Measurements from ENCODE around the gene YEATS4.

Gene YEATS4

DNA sequence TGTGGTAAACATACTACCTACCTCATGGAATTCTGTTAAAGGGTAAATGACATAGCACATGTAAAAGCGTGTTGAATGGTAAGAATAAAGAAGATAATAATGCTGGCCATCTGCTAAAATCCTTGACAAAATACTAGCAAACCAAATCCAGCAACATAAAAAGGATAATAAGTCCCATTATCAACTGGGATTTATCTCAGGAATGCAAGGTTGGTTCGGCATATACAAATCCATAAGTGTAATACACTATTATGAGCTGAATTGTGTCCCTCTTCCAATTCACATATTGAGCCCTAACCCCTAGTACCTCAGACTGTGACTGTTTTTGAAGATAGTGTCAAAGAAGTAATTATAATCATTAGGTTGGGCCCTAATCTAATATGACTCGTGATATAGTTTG lies 37.4 kb downstream of the YEATS4 start:
- DNase-seq, result no peak

DNA sequence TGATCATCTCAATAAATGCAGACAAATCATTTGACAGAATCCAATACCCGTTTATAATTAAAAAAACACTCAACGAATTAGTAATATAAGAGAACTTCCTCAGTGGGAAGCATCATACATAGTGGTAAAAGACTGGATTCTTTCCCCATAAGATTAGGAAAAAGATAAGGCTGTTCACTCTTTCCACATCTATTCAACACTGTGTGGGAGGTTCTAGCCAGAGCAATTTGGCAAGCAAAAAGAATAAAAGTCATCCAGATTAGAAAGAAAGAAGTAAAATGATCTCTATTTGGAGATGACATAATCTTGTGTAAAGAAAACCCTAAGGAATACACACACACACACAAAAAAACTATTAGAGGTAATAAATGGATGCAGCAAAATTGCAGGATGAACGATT lies 38.4 kb downstream of the YEATS4 start:
- no peak for DNase-seq

DNA sequence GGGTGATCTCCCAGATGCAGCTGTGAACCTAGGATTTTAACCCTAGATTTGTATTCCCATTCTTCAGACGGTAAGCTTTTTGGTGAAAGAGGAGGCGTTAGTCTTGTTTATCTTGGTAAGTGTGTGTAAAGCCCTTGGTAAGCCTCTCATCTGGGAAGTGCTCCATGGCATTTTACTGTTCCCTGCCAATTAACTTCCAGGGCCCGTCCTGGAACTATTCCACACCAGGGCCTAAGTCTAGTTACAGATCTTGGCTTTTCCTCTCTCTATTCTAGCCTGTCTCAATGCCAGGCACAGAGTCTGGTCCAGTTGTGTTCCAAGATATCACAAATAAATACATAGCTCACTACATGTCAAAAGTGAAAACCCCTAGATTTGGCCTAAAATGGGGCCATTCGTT lies 42.4 kb downstream of the YEATS4 start:
- no peak for DNase-seq

DNA sequence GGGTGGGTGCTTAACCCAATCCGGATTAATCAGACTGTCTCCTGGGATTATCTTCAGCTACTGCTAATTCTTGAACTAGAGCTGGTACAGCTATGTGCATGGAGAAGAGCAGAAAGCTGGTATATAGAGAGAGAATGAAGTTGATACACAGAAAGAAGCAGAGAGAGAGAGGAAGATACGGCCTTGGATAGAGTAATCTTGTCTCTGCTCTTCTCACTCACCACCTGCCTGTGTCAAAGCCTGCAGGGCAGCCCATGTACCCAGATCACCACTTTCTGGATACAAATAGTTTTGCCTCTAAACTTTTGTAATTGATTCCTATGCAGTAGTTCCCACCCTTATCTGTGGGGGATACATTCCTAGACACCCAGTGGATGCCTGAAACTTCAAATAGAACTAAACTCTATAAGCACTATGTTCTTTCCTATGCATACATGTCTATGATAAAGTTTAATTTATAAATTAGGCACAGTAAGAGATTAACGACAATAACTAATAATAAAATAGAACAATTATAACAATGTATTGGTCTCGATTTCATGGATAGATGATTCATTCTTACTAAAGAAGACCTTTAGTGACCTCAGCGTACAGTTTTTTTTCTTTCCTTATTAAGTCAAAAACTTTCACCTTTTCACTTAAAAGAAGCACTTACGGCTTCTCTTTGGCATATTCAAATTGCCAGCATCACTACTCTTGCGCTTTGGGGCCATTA lies 45.5 kb downstream of the YEATS4 start:
- DNase-seq, result no peak

DNA sequence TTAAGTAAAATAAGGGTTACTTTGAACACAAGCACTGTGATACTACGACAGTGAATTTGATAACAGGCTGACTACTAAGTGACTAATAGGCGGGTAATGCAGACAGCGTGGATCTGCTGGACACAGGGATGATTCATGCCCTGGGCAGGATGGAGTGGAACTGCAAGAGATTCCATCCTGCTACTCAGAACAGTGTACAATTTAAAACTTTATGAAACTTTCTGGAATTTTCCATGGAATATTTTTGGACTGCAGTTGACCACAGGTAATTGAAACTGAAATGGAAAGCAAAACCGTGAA lies 46.0 kb downstream of the YEATS4 start:
- DNase-seq, result no peak

DNA sequence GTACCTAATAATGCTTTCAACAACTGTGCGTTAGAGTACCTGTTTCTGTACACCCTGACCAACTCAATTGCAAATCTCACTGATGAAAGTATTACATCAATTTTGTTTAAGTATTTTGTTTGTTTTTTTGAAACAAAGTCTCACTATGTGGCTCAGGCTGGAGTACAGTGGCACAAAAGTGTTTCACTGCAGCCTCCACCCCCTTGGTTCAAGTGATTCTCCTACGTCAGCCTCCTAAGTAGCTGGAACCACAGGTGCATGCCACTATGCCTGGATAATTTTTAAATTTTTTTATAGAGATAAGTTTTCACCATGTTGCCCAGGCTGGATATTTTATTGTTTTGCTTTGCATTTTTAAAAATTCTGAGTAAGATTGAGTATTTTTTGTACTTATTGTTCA lies 46.7 kb downstream of the YEATS4 start:
- no peak for DNase-seq

DNA sequence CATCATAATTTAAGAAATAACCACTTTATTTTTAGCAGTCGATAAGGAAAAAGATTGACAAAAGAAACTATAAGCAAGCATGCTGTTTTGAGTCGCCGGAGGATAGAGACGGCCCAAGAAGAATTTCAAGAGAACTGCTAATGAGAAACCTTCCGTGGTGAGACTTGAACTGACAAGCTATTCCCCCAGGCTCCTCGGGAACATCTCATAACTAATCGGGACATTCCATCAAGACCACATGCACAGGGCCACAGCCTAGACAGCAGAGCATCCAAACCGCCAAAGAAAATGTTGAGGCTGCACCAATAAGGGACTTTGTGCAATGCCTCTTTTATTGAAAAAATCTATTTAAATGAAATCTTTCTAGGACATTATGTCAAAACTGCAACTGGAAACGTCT lies 51.0 kb downstream of the YEATS4 start:
- DNase-seq, result no peak

DNA sequence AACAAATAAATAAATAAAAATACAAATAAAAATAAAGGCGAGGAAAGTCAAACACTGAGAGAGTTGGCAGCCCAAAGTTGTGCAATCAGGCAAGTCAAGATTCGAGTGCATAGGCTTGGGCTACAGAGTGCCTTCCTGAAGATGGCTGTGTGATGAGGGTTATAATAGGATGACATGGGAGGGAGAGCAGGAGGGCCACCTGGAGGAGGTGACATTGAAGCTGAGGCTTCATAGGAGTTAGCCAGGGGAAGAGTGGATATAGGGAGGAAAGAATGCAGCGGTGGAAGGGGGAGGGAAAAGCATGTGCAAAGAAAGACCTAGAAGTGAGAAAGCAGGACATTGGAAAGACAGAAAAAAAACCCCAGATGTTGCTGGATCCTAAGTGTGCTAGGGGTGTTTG lies 53.1 kb downstream of the YEATS4 start:
- no peak for DNase-seq

DNA sequence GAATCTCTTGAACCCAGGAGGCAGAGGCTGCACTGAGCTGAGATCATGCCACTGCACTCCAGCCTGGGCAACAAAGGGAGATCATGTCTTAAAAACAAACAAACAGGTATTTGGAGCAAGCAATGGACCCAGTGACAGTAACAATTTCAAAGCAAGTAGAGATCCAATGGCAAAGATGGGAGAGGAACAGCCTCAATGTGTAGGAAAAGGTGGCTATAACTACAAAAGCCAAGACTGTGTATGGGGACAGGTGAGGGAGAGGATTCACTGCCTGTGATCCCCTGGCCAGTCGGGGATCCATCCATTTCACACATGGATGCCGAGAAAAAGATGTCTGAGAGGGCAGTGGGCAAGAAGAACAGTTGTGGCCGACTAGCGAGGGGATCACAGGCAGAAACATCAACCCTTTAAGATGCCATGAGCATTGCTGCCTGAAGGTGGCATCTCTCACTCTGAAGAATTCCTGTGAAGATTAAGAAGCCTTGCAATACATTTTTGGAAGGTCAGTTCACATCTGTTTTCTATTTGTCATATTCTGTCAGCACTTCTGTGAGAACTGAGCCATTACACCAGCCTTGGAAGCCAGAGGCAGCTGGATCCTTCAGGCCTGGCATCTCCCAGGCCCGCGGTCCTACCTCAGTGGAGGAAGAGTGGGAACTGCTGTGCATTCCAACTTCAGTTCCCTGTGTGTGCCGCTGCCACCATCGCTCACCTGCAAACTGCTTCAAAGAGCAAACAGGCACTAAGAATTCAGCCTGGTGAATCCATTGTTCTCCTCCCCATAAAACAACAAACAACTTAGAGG lies 56.1 kb downstream of the YEATS4 start:
- DNase-seq, result no peak

DNA sequence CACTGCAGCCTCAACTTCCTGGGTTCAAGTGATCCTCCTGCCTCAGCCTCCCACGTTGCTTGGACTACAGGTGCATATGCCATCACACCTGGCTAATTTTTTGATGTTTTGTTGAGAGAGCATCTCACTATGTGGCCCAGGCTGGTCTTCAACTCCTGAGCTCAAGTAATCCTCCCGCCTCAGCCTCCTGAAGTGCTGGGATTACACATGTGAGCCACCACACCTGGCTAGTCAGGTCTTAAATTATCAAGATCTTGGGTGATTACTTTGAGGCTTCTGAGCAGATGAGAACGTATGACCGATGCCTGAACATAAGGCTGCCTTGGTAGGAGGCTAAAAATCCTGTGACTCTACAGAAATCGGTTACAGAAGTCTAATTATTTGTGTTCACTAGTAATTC lies 57.7 kb downstream of the YEATS4 start:
- DNase-seq, result no peak

DNA sequence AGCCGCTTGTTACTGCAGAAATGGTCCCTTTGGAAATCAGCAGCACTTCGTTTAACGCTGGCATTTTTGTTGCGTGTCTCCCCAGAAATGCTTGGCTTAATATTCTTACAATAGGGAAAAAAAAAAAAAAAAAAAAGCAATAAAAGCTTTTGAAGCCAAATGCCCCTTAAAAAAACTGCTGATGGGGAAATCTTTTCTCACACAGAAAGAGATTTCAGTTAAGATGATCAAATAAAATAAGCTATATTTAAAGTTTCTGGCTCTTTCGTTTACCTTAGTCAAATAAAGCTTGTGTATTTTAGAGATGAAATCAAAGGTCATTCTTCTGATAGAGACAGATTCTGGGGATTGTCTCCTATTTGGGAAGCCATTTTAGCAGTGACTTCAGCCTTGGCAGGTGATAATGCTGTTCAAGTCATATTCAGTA lies 58.2 kb downstream of the YEATS4 start:
- no peak for DNase-seq

DNA sequence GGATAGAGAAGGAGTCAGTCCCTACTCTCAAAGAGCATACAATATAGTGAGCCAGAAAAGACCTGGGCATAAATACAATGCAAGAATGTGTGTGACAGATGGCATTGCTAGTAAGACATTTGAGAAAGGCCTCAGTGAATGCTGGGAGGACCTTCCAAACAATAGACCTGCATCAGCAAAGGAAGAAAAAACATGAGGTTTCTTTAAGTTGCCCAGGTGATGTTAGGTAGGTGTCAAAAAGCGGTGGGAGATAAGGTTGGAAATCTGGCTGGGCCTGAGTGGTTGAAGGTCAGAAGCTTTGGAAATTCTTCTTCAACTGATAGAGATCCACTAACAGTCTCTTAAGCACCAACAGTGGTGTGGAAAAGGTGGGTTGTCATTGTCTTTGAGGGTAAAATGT lies 60.2 kb downstream of the YEATS4 start:
- no peak for DNase-seq

DNA sequence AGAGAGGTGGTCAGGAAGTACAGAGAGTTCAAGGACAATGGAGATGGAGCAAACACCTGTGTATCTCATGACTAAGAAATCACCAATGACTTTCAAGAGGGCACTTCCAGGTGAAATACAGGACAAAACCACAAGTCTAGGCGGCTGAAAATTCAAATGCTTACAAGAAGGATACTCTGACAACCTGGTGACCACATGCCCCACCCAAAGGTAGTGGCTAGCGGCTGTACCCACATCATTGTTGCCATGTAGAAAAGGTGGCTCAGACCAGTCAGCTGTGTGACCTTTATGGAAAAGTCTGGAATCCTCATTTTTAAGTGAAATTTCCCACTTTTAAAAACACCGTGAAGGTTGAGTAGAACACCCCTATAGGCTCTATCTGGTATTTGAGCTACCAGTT lies 62.0 kb downstream of the YEATS4 start:
- no peak for DNase-seq

DNA sequence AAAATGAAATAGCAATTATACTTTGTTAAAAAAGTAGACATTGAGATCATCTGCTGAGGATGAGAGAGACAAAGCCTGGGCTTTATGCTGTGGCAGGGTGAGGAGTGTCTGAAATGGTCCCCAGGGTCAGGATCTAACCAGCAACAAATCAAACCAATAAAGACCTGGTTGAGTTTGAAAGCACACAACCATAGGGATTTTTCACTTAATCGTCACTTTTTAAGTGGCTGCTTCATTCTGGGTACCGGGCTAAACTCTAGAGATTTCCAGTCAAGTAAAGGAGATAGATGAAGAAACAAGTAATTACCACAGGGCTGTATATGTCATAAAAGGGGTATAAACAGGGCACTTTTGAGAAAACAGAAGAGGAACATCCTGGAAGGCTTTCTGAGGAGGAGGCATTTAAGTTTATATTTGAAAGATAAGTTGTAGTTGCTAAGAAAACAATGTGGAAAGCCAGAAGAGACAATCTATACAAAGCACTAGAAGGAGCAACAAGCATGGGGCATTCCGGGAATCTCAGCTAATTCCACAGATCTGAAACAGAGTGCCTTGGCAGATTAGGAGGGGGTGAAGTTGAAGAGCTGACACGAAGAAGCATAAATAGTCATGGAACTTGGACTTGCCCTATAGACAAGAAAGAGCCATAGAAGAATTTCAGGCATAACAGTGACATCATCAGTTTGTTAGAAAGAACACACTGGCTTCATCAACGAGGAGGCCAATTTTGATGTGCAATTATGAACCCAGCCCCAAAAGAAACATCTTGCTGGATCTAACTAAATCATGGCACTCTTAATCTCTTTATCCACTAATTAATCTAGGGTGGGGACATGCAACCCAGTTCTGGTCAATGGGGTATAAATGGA lies 63.7 kb downstream of the YEATS4 start:
- DNase-seq, result no peak

DNA sequence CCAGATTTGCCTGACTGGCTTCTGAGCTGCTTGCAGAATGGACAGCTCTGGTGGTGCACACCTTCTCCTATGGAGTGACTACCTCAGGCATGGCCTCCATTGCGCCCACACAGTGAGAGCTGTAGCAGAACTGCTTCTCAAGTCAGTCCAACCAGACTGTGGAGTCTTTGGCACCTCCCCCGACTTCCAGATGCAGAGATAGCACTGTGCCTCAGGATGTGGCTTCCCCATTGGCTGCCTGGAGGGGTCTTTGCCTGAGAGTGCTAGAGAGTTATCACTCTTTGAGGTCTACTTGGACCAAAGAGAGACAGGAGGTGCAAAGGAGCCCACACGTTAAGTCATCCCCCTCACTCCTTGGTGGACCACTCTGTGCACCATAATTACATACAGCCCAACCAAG lies 65.9 kb downstream of the YEATS4 start:
- DNase-seq, result no peak

DNA sequence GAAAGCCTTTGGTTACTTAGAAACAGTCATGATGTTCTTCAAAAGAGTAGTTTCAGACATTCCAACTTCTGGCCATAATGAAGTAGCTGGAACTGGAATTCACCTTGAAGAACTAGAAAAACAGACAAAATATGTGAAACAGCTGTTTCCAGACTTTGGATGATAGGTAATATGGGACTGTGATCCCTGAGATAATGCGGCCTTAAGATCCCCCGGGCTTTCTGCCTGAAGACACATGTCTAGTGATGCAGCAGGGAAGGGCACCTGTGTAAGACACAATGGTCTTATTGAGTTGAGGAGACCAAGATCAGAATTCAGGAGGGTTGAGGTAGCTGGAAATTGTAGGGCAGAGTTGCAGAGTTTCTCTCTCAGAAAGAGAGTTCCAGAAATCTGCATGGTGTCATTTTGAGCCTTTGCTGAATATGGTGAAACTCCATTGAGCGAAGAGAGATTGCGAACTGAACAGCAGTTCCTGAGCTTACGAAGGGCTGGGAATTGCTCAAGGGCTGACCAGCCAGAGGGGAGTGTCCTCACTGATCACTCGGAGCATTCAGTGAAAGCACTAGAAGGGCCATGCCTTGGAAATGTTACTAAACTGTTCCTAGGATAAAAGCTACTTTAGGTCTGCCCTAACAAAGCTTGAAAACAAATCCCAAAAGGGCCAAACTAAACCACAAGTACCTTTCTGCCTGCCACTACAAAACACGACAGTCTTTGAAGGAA lies 69.0 kb downstream of the YEATS4 start:
- DNase-seq, result no peak

DNA sequence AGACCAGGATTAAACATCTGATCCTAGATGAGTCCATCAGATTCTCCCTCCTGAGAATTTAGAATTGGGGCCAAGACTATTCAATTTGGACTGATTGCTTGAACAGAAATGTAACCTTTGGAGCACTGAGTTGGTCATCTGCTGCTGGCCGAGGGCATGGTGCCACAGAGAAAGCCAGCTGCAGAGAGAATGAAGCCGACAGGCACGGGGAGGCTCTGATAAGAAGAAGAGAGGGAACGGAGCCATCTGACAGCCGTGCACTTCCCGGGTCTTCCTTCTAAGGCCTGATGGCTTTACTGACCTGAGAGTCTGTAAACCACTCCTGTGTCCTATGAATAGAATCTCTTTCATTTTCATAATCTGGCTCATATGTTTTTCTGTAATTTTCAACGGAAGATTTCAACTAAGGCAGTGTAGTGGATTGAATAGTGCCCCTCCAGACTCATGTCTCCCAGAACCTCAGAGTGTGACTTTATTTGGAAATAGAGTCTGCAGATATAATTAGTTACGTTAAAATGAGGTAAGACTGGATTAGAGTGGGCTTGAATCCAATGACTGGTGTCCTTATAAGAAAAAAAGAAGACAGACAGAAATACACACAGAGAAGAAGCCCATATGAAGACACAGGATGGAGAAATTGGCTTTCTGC lies 71.5 kb downstream of the YEATS4 start:
- no peak for DNase-seq

DNA sequence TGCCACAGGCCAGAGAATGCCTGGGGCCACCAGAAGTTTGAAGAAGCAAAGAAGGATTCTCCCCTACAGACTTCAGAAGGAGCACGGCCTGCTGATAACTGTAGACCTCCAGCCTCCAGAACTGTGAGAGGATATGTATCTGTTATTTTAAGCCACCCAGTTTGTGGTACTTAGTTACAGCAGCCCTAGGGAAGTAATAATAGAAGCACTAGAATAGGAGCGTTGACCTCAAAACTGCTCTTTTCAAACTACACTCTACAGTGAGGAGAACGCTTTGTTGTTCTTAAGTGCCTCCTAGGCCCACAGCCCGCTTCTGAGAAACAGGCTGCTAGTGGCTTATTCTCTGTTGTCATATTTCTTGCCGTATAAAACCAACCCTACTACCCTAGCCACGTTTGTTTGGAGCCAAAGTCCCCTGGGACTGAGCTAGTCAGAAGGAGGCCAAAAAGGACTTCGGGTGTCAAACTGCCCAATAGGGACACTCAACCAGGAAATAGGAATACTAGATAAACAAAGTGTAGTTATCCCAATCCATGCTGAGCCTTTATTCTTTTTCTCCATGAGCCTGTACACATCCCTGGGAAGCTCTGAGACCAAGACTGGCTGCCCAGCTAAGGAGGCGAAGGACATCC lies 72.2 kb downstream of the YEATS4 start:
- DNase-seq, result no peak

DNA sequence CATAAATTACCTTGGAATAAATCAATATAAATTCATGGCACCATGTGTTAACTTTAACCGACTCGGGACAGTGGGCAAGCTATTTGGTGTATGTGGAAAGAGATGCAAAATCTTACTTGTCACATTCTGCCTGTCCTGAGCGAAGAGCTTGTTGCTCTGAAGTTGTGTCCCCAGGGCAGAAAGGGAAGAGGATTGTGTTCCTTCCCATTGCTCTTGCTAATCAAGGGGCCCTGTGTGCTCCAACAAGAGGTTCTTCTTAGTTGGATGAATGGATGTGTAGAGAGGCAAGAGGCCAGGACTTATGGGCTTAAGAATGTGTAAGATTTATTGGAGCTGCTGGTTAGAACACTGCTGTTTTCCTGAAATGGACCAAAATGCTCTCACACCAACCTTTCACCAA lies 74.1 kb downstream of the YEATS4 start:
- no peak for DNase-seq

DNA sequence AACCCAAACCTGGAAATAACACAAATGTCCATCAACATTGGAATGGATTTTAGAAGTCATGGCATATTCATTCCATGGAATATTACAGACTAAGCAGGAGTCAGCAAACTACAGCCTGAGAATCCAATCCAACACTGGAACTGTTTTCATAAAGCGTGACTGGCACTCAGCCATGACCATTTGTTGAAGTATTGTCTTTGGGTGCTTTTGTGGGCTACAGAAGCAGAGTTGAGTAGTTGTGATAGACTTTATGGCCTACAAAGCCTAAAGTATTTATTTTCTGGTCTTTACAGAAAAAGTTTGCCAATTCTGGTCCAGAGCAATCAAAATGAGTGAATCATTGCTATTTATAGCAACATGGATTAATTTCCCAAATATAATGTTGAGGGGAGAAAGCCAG lies 76.1 kb downstream of the YEATS4 start:
- no peak for DNase-seq

DNA sequence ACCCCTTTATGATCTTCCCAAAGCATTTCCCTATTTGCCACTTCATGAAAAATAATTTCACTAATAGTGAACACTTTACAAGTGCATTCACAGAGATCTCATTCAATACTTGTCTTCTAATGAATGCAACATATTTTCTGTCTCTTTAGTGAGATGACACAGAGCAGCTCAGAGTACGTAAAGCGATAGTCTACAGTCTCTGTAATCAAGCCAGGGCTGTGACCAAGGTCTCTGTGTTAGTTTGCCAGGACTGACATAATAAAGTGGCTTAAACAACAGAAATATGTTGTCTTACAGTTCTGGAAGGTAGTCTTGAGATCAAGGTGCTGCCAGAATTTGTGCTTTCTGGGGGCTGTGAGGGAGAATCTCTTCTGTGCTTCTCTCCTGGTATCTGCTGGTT lies 77.5 kb downstream of the YEATS4 start:
- no peak for DNase-seq

DNA sequence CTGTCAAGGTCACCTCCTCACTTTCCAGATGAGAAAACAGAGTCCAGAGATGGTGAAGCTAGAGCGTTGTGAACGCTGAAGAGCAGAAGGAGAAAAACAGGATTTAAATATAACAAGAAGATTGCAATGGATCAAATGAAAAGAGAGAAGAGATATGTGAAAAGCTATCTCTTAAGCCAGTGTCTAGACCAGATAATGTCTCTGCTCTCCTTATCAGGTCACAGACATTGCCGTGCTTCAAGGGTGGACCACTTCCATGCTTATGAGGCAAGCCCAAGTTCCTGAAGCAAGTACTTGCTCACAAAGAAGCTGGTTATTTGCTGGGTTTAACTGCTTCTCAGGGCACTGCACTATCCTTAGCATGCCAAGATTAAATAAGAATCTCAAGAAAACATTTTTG lies 79.0 kb downstream of the YEATS4 start:
- DNase-seq, result no peak
